ENCODE results near the gene CLTCL1.
A peak's percentile ranks its signal among the peaks of the same experiment; 100 is the strongest.

CLTCL1 gene

DNA sequence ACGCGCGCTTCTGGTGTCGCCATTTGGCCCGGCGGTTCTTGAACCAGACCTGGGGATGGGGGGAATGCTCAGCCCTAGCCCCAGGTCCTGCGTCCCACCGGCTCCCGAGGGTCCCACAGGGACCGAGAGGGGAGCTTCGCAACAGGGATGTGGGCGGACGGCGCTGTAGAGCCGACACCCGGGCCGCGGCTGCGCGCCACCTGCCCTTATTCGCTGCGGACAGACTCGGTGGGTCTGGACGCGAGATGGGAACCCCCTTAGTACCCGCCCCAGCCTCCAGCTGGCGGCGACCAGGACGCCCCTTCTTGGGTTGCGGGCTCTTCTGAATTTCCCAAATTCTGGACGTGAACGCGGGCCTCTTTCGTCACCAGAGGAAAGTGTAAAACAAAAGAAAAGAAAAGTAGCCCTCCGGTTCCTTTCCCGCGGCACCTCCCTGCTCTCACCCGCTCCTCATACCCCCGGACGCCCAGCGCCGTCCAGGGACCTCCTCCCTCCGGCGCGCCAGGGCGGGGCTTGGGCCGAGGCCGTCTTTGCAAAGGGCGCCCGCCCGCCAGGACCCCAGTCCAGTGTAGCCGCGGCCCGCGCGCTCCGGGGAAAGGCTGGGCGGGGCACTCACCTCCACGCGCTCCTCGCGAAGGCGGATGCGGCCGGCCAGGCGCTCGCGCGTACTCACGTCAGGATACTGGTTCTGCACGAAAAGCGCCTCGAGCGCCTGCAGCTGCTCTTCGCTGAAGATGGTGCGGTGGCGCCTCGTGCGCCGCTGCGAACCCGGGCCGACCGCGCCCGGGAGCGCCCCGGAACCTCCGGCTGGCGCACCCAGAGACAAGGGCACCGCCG lies 142.3 kb downstream of the CLTCL1 start:
- peak; percentile 54 for DNase-seq

GRCh38 chr22:19148417-19149046 lies 143.0 kb downstream of the CLTCL1 start:
- DNase-seq = no peak

DNA sequence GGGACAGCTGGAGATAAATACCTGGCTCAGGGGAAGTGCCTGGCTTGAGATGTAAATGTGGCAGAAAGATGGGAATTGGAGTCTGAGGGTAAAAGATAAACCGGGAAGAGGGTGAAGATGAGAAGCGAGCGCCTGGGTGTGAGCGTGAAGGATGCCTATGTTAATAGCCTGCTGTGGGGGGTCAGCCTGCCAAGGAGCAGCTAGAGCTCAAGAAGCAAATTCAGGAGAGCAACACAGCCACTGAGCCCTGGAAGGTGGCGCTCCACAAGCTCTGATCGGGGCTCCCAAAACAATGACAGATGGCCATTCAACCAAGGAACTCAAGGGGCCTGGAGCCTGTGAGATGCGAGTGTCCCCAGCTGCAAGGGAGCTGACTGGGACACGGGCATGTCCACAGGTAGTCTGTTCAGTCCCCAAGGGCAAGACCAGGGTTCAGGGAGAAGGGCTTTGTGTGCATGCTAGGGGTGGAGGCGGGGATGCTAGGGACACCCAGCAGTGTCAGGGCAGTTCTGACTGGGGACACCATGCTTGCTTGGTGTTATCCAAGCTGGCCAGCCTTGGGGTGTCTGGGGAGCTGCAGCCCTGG lies 144.2 kb downstream of the CLTCL1 start:
- no peak for DNase-seq

GRCh38 chr22:19146215-19146968 lies 145.1 kb downstream of the CLTCL1 start:
- DNase-seq = no peak

GRCh38 chr22:19143967-19144400 lies 147.5 kb downstream of the CLTCL1 start:
- DNase-seq = peak; percentile 23

DNA sequence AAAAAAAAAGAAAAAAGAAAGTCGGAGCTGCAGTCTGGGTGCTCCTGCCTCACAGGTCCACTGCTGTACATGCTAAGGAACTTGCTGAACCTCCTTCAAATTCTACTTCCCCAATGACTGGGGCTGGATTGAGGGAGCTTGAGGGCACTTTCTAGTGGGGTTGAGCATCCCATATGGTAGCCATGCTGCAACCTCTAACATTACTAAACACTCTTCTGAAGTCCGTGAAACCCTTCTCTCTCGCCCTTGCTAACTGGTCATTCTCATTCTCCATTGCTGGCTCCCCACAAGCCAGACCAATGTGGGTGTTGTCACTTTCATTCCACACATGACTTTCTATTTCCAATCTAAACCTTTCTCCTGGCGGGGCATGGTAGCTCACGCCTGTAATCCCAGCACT lies 148.3 kb downstream of the CLTCL1 start:
- DNase-seq = no peak

GRCh38 chr22:19142394-19142793 lies 149.1 kb downstream of the CLTCL1 start:
- no peak for DNase-seq

DNA sequence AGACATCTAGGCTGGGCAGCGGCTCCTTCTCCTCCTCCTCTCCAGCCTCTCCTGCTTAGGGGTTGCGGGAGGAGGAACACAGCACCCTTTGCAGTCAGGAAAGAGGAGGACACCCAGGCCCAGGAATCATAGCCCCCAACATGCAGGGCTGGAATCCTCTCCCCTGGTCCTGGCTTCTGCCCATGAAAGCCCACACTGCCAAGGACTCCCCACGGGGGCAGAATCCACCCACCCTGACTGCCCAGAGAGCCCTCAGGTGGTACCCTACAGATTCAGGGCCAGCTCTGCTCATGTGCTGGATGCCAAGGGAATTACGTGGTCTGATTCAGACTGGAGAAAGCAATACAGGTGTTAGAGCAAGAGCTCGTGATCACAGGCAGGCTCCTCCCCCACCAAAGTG lies 151.5 kb downstream of the CLTCL1 start:
- DNase-seq = no peak

GRCh38 chr22:19139001-19139356 lies 152.5 kb downstream of the CLTCL1 start:
- DNase-seq = no peak

- DNase-seq = no peak
Measured at GRCh38 chr22:19138217-19139000, 153.1 kb downstream of the CLTCL1 start.

DNA sequence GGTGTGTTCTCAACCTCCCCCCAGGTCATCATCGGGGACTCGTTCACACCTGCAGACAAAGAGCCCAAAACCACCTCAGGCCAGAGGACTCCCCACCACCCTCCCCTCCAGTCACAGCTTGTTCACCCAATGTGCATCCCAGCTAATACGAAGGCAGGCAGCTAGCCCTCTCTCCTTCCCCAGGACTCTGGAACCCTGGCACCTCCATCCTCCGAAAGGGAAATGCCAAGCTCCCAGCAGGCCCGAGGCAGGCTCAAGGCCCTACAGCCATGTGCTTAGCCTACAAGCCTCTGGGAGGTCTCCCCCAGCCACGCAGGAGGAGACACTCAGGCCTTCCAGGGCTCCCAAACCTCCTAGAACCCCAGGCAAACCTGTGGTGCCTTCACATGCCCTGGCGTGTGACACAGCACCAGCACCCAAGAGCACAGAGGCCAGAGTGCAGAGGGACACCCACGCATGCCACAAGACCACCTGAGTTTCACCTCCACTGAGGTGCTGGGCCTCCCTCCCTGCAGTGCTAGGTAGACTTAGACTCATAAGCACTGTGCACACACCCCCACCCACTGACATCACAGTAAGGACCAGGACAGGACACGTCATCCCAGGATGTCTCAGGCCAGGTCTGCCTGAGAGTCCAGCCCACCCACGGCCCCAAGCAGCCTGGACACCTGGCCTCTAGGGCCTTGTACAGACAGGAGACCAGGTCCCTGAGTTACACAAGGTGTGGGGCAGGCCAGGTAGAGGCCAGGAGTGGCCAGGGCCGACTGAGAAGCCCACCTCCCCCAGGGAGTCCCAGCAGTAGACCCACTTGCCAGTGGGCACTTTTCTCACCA lies 153.9 kb downstream of the CLTCL1 start:
- DNase-seq = no peak

DNA sequence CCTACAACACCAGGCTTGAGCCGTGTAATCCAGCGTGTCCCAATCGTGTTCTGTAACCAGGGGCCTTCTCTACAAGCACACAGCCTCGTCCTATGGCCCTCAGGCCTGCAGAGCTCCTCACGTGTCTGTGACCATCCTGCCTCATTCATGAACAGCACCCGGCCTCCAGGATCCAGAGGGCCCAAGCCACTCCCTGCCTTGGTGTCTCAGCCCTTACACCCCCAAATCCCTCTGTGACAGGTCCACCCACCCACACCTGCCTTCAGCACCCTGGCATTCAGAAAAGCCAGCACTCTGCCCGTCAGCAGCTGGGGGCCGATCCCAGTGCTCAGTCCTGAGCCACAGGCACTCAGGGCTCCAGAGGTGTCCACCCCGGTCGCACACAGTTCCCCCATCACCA lies 154.6 kb downstream of the CLTCL1 start:
- no peak for DNase-seq

DNA sequence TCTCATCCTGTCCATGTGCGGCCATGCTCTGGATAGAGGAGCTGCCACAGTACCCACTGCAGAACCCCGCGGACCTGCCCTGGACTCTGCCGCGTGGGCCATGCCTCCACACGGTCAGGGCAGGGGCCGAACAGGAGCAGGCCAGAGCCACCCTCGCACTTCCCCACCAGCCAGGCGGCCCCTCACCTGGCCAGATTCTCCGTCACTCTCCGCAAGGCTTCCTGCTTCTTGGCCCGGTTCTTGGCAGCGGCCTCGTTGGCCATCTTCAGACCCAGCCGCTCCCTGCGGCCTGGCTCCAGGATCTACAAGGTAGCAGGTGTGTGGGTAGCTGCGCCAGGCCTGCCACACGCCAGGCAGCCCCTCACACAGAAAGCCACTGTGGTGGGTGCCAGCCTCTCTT lies 156.6 kb downstream of the CLTCL1 start:
- no peak for DNase-seq

GRCh38 chr22:19134176-19134831 lies 157.2 kb downstream of the CLTCL1 start:
- no peak for DNase-seq

DNA sequence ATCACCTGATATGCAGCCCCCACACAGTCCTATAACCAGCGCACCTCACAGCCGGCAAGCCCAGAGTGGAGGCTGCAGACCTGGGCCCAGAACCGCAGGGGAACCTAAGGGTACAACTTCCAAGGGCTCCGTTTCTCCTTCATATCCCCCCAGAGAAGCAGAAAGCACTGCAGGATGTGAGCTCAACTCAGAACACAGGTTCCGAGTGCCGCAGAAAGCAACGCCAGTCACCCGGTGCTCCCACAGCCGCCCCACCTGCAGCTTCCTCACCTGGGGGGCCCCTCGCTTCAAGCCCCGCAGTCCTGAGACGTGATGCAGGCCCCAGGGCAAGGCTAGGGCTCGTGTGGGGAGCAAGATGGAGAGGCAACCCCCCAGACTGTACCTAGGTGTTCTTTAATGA lies 158.0 kb downstream of the CLTCL1 start:
- no peak for DNase-seq

DNA sequence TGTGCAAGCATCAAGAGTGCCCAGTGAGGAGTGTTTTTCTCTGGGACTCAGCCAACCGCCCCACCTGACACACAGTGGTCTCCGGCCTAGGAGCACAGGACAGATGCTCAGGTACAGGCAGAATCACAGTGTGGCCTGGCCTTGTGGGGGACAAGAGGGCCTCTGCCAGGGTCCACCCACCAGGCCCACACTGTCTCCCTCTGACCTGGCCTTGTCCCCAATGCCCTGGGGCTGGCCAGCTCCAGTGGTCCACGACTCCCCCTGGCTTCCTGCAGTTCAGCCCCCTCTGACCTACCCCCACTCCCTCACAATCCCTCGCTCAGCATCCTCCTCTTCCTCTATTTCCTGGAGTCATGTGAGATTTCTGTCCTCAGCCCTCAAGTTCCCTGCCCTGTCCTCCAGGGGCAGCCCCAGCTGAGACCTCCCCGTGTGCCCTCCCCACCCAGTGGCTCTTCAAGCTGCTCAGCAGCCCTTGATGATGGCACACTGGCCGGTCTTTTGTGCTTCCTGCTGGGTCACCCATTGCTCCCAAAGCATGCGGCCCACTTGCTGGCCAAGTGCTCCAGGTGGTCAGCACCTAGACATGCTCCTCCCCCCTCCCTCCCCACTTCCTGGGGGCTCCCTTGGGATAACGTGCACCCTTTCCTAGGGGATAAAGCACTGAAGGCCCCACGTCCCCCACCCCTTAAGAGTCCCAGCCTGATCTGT lies 158.7 kb downstream of the CLTCL1 start:
- no peak for DNase-seq

GRCh38 chr22:19132153-19132552 lies 159.4 kb downstream of the CLTCL1 start:
- no peak for DNase-seq

GRCh38 chr22:19131685-19132015 lies 159.9 kb downstream of the CLTCL1 start:
- no peak for DNase-seq

GRCh38 chr22:19130959-19131684 lies 160.4 kb downstream of the CLTCL1 start, which contains the start of gene TSSK2:
Gene TSSK2, plus strand, starts transcription at chr22:19131308. Its CDS starts 92 bp downstream, at chr22:19131400.
- DNase-seq = no peak

DNA sequence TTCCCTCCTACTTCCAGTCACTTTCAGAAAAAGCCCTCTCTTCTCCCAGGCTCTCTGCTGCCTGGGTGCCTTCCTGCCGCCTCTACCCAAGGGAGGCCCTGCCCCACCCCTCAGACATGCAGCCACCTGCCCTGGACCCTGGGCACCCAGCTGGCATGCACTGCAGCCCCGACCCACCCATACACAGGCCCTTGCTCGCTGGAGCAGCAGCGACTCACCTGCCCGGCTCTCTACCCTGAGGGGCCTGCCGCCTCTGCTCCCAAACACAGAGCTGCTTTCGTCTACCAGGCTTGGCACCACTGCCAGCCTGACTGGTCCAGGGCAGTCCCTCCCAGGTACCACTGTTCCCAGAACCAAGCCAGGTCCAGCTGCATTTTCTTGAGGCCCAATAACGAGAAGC lies 161.6 kb downstream of the CLTCL1 start:
- no peak for DNase-seq

All from retina (tissue), 1 donor.